Measurements from ENCODE around the gene GPAT2.
"Not testable (repeated sequence)": the region's sequence is repeated elsewhere in the genome, so short reads cannot be mapped to it uniquely, and the experiment has no call there.

- not testable (repeated sequence) for TF ChIP-seq CTCF (IDR thresholded peaks at IDR 0.05; ENCODE audit: borderline replicate concordance, extremely low read depth, low read length, poor library complexity, severe bottlenecking); EZH2 (IDR thresholded peaks at IDR 0.05; ENCODE audit: borderline replicate concordance, low read depth, low read length, severe bottlenecking)
These were observed 9.0 kb downstream of the GPAT2 start for GRCh38 chr2:96025755-96026154.
